ENCODE measurements around the gene EID2.

Gene EID2, protein sequence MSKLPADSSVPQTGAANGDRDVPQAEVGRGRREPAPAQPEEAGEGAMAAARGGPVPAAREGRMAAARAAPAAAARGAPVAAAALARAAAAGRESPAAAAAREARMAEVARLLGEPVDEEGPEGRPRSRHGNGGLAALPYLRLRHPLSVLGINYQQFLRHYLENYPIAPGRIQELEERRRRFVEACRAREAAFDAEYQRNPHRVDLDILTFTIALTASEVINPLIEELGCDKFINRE

DNA sequence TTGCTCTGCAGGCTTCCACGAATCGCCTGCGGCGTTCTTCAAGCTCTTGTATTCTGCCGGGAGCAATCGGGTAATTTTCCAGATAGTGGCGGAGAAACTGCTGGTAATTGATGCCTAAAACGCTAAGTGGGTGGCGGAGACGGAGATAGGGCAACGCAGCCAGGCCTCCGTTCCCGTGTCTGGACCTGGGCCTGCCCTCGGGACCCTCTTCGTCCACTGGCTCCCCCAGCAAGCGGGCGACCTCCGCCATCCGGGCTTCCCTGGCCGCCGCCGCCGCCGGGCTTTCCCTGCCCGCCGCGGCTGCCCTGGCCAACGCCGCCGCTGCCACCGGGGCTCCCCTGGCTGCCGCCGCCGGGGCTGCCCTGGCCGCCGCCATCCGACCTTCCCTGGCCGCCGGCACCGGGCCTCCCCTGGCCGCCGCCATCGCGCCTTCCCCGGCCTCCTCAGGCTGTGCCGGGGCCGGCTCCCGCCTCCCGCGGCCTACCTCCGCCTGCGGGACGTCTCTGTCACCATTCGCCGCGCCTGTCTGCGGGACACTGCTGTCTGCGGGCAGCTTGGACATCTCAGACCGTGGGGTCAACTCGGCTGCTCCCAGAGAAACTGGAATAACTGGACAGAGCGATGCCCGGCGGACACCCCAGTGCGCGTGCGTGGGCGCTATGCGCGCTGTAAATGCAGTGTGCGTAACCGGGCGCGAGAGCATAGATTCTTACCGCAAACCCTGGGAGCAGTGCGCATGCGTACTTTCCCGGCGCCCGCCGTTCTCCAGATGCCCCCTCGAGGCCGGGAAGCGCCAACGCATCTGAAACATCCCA lies at the start of gene EID2:
EID2 (minus strand) TSS at position 644 of the 815 bp plus-strand sequence; CDS start at position 562, 82 bp downstream.
- DNase-seq, result peak; percentile 88

DNA sequence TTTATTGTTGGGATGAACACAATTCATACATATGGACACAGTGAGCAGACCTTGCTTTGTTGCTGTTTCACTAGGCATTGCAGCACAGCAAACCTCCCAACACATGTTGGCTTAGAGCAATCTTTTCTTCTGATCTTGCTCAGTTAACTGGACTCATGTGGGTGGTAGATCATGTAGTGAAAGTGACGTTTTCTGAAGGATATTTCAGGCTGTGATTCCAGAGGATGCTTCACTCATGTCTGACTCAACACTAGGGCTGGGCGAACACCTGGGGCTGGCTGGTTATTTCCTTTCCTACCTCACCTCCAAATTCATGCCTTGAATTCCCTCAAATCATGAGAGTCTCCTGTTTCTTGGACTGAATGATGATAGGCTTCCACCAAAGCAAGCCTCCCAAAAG lies 48.1 kb upstream of the EID2 start:
- no peak for DNase-seq

- DNase-seq, result no peak
Observed at GRCh38 chr19:39587496-39587895, 47.5 kb upstream of the EID2 start.

DNA sequence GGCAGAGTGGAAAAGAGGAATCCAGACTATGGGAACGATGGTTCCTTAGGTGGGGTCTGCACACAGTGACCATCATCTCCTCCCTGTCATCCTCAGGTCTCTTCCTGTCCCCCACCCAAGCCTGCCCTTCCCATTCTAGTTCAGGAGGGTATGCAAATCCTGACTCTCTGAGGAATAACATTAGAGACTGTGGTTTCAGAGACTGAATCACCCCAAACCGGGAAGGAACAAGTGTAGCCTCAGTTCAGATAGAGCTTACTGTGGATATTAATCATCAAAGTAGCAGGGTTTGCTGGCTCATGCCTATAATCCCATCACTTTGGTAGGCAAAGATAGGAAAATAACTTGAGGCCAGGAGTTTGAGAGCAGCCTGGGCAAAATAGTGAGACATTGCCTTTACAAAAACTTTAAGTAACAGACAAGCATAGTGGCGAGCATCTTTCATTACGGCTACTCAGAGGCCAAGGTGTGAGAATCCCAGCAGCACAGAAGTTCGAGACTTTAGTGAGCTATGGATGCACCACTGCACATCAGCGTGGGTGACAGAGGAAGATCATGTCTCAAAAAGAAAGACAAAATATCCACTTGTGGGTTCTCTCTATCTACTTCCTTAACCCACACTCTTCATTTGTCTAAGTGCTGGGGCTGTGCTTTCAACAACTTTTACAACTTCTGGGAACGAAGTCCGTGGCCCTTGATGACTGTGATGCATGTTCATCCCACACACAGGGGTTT lies 43.1 kb upstream of the EID2 start:
- DNase-seq, result no peak

DNA sequence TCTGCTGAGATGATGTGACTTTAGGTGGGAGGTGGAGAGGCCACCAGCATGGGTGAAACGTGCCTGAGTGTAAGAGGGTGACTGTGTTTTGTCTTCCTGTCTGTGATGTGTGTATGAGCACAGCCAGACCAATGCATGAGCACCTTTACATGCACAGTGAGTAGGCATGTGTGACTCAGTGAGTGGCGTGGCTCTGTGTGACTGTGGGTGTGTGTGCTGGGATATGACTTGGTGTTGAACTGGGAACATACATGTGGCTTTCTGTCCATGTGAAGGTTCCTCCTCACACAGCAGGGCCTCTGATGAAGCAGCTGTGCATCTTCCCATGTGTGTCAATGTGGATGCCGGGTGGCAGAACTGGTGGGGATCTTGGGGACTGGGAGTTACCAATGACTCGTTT lies 42.5 kb upstream of the EID2 start:
- DNase-seq, result no peak

DNA sequence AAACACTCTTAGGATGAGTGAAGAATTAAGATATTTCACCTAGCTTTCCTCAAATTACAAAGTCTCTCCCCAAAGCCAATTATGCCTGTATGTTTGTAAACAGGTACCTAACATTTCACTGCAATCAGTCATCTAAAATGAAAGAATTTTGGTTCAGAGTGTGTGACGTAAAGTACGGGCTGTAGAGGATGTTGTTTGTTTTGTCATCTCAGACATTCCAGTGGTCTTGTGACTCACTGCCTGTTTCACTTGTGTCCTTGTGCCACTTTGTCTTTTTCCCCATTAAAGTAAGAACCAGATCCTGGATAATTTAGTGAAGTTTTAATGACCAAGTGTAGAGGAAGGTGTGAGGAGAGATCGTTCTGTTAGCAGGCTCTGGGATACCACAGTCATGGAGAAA lies 28.6 kb upstream of the EID2 start:
- no peak for DNase-seq

DNA sequence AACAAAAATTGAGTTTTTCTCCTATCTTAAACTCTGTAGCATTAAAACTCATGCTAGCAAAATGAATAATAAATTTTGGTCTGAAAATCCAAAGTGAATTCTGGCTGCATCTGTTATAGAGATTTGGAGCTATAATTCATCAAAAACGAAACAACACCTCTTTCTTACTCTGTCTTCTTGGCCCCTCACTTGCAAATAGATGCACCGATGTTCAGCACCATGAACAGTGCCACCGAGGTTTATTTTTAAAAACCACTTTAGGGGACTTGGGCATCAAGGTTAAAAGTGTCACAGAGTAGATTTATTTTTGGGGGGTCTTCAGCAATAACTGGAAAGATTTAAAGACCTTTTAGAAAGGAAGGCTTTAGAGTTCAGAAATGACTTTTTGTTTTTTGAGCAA lies 26.1 kb upstream of the EID2 start:
- no peak for DNase-seq

- DNase-seq, result no peak
Observed at GRCh38 chr19:39563408-39563807, 23.4 kb upstream of the EID2 start.

DNA sequence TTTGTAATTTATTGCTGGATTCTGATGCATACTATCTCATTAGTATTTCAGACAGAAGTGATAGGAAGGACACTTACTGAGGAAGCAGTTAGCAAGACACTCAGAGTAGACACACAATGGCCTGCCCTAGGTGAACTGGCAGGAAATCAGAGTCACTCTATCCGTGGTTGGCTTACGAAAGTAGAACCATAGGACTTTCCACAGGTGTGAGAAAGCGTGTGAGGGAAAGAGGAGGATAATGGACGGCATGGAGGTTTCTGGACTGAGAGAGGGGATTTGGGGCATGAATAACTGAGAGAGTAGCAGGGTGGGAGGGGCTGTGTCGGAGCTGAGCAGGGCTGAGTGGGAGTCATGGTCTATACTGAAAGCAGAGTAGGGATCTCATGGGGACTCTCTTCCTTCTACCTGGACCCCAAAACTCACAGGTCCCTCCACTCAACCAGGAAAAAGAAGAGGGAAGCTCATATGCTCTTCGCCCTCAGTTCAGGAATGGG lies 18.7 kb upstream of the EID2 start:
- DNase-seq, result no peak

DNA sequence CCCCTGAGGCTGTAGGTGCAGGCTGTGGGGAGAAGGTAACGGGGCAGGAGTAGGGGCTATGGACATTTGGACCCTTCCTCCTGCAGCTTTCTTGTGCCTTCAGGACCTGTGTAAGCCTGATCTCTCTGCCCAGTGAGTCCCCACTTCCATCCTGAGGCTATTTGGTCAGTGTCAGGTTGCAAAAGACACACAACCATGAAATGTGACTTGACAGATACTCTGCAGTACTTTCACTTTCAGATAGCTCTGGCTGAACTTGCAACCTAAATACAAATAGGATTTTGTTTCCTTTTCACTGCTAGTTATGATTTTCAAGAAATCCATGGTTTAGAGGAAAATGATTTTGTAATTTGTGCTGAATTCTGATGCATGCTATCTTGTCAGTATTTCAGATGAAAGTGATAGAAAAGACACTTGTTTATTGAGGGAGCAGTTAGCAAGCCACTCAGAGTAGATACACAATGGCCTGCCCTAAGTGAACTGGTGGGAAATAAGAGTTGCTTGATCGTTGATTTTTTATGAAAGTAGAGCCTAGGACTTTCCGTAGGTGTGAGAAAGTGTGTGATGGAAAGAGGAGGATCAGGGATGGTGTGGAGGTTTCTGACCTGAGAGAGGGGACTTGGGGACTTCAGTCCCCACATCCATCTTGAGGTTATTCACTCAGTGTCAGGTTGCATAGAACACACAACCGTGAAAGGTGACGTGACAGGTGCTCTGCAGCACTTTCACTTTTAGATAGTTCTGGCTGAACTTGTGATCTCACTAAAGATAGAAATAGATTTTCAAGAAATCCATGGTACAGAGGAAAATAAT lies 18.1 kb upstream of the EID2 start:
- no peak for DNase-seq

GRCh38 chr19:39555883-39556282 lies 15.9 kb upstream of the EID2 start:
- no peak for DNase-seq

DNA sequence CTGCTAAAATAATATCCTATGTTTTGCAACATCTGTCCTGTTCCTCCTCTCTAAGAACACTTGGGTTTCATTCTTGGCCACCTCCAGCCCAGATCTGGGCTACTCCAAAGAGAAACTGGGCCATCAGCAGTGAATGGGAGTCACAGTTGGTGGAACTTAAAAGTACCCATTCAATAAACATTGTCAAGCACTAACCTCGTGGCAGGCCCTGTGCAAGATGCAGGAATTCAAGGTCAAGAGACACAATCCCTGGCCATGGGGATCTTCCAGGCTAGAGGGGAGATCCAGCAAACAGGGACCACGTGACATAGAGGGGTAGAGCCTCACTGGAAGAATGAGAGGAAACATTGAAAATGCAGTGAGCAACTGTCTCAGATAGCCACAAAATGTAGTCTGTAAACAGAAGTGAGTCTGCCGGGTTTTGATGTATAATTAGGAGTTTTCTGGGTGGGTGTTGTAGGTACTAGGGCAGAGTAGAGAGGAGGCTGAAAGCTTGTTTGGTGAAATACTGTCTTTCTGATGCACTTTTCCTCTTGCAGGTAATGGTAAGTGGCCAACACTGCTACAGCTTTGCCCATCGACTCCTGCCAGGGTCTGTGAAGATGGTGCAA lies 14.8 kb upstream of the EID2 start:
- DNase-seq, result no peak

GRCh38 chr19:39553082-39553652 lies 13.2 kb upstream of the EID2 start:
- DNase-seq, result no peak

GRCh38 chr19:39550197-39550596 lies 10.2 kb upstream of the EID2 start:
- no peak for DNase-seq

DNA sequence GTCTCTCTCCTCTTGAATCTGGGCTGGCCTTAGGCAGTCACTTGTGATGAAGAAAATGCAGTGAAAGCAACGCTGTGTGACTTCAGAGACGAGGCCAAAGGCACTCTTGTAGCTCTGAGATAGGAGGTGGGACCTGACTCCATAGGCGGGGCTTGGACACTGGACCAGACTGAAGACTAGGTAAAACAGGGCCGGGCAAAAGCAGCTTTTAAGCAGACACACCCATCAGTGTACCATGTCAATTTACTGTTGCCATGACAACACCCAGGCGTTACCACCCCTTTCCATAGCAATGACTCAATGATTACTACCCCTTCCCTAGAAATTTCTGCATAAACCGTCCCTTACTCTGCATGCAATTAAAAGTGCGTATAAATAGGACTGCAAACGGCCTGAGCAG lies 6.6 kb upstream of the EID2 start:
- DNase-seq, result no peak

DNA sequence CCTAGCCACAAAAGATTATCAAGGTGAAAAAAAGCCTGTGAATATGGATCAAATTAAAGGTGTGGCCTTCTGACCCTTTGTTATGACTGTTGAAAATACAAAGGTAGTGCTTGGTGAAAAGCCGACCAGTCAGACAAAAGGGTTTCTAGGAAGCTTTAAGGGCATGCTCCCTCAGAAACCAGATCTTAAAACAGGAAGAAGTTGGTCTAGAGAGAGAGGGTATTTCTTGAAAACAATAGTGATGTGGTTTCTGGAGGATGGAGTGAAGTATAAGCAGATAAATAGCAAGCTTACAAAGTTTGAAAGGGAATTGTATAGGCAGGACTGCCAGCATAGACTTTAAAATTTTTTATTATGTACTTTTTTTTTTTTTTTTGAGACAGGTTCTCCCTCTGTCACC lies 5.0 kb upstream of the EID2 start:
- DNase-seq, result no peak

DNA sequence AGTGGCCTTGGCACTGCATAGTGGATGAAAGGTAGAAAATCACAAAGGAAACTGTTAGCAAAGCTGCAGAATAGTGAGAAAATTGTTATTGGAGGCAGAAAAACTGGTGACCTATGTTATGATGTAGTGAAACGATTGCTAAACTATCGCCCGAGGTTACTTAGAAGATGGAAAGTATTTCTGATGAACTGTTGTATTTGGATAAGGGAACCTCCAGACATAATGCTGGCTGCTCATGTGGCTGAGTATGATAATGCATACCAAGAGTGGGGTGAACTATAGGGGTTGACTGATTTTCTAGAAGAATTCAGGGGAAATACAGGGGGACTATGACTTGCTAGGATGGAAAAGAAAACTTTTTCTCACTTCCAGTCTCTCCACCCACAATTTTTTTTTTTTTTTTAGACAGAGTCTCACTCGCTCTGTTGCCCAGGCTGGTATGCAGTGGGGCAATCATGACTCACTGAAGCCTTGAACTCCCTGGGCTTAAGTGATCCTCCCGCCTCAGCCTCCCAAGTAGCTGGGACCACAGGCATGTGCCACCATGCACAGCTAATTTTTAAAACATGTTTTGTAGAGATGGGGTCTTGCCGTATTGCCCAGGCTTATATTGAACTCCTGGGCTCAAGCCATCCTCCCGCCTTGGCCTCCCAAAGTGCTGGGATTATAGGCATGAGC lies 4.4 kb upstream of the EID2 start:
- no peak for DNase-seq

GRCh38 chr19:39543477-39543857 lies 3.5 kb upstream of the EID2 start:
- no peak for DNase-seq

DNA sequence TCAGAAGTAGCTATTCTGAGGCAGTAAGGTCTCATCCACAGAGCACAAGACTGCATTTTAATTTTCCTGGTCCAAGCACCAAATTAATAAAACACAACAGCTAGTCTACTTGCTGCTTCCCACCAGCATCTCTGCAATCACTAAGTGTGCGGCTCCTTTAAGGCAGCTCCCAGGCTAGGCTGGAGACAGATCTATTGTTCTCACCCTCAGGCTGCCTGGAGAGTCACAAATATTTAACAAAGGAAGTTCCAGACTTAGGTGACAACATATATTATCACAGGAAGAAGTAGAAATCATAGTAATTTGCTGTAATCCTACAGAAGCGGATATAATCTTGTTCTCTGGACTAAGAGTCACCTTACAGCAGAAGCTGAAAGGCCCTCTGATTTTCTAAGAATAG lies 2.2 kb upstream of the EID2 start:
- DNase-seq, result no peak

DNA sequence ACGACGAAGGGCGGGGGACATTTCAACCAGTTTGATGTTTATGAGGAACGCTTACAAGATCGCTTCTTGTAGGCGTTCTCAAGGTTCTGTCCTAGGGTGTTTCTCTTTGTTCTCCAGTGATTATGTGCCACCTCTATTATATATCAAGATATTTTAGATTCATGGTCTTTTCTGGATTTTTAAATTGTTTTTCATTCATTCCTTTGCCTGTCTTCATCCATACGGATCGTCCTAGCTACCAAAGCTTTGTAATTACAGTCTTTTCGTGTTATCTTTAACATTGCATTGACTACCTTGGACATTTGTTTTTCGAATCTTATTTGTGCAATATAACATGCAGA lies 342 bp upstream of the EID2 start:
- no peak for DNase-seq

DNA sequence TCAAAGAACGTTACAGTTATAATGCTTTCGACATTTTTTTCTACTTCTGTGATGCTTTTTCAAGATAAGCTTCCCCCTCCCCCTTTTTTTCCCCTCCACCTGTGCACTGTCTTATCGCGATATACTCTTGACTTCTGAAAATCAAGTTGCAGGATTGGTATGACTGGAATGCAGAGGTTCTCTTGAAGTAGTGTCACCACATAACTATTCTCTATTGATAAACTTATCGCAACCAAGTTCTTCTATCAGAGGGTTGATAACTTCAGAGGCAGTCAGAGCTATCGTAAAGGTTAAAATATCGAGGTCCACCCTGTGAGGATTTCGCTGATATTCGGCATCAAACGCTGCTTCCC lies 820 bp downstream of the EID2 start:
- no peak for DNase-seq

DNA sequence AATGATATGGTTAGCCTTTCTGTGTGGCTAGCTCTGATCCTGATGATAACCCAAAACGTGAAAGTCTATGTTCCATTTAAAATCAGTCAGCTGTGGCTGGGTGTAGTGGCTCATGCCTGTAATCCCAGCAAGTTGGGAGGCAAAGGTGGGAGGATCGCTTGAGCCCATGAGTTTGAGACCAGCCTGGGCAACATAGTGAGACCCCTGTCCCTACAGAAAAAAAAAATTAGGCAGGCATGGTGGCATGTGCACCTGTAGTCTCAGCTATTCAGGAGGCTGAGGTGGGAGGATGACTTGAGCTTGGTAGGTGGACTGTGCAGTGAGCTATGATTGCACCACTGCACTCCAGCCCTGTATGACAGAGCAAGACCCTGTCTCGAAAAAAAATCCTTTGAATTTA lies 6.2 kb downstream of the EID2 start:
- DNase-seq, result no peak
